Measurements from ENCODE around the gene DNAAF5. TPM values are rescaled to one million over a fixed set of nuclear protein-coding genes. Genes with fewer than 3 reads are reported as not detected.
"Not testable (repeated sequence)": the region's sequence is repeated elsewhere in the genome, so short reads cannot be mapped to it uniquely, and the experiment has no call there.

The DNAAF5 gene
- polyA plus RNA-seq, 3 donors from 2014 or later = 0.45 to 1.4 (median 1.3) TPM

DNA sequence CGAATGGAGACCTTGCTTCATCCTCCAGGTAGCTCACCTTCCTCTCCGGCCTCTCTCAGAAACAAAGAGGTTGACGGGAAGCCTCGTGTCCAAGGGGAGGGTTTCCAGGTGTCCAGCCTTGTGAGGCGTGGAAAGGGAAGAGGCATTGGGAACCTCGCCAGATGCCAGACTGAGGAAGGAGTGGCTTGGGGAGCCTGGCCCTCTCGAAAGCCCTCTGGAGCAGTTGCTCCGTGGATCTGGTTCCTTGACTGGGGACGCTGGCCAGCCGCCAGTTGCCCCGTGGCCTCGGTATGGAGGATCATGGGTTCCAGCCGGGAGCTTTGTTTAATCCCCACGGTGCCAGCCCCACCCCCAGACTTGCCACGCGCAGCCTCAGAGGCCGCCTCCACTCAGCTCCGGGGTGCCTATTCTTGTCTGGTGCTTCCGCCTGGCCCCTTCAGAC, 75.5 kb downstream of the DNAAF5 start:
- no peak overlapping the region for H3K4me3 Mint-ChIP-seq
- no peak for DNase-seq
- H3K27me3 Mint-ChIP-seq (ENCODE audit: low read depth in 3 of 3) = peaks cover 0 to 10% (median 10%) of the 10 kb centered on the region in 3 donors
- H3K36me3 Mint-ChIP-seq = no peaks in the 10 kb centered on the region
- no peaks in the 10 kb centered on the region for H3K4me1 Mint-ChIP-seq
- H3K9me3 Mint-ChIP-seq = peaks cover 0 to 1% (median 0%) of the 10 kb centered on the region in 6 donors
- H3K27ac Mint-ChIP-seq = no peak overlapping the region

GRCh38 chr7:802500-803242, 76.2 kb downstream of the DNAAF5 start:
- Mint-ChIP-seq H3K9me3 (peaks cover 0 to 1% (median 0%) of the 10 kb centered on the region in 6 donors), H3K4me1 (no peaks in the 10 kb centered on the region), H3K36me3 (no peaks in the 10 kb centered on the region), H3K27ac (no peak overlapping the region), H3K4me3 (no peak overlapping the region), H3K27me3 (ENCODE audit: low read depth in 3 of 3) (peaks cover 0 to 10% (median 10%) of the 10 kb centered on the region in 3 donors)
- no peak for DNase-seq

DNA sequence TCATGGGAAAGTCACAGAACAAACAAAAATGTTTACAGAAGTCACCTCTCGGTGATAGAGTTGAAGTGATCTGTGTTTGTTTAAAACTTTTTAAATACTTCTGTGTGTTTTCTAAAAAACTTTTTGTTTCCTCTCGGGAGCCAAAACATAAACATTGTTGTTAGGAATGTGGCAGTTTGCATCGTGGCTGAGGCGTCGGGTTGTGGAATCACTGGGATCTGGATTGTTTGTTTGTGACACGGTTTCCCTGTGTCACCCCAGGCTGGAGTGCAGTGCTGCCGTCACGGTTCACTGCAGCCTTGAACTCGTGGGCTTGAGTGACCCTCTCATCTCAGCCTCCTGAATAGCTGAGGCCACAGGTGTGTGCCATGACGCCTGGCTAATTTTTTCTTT, 76.7 kb downstream of the DNAAF5 start:
- Mint-ChIP-seq H3K27me3 (ENCODE audit: low read depth in 3 of 3) (peaks cover 2 to 13% (median 10%) of the 10 kb centered on the region in 3 donors), H3K4me3 (no peak overlapping the region), H3K27ac (no peak overlapping the region), H3K9me3 (peaks cover 0 to 2% (median 0%) of the 10 kb centered on the region in 6 donors), H3K4me1 (no peaks in the 10 kb centered on the region), H3K36me3 (no peaks in the 10 kb centered on the region)
- no peak for DNase-seq

GRCh38 chr7:803796-804195, 77.3 kb downstream of the DNAAF5 start:
- not testable (repeated sequence) for H3K36me3 Mint-ChIP-seq, H3K27ac Mint-ChIP-seq, DNase-seq, H3K4me3 Mint-ChIP-seq, H3K4me1 Mint-ChIP-seq, H3K9me3 Mint-ChIP-seq
- peaks cover 3 to 18% (median 10%) of the 10 kb centered on the region in 3 donors for H3K27me3 Mint-ChIP-seq (ENCODE audit: low read depth in 3 of 3)

DNA sequence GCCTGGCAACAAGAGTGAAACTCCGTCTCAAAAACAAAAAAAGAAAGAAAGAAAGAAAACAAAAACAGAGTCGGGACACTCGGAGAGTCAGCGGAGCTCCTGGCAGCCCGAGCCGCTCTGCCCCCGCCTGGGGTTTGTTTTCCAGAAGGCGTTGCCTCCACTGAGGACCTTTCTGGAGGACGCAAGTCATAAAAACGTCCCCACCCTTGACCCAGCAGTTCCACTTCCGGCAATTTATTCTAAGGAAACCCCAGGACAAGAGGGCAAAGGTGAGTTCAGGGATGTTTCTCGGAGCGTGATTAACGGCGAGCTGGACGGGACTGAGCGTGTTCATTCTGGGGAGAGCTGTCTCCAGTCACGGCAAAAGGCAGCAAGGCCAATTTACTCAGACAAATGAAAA, 78.8 kb downstream of the DNAAF5 start:
- Mint-ChIP-seq H3K36me3 (no peaks in the 10 kb centered on the region), H3K27ac (no peak overlapping the region), H3K4me3 (no peak overlapping the region), H3K4me1 (no peaks in the 10 kb centered on the region), H3K9me3 (peaks cover 0 to 2% (median 0%) of the 10 kb centered on the region in 6 donors), H3K27me3 (ENCODE audit: low read depth in 3 of 3) (peaks cover 10 to 22% (median 10%) of the 10 kb centered on the region in 3 donors)
- no peak for DNase-seq

GRCh38 chr7:815284-816216, 89.1 kb downstream of the DNAAF5 start:
- peaks cover 21 to 37% (median 29%) of the 10 kb centered on the region in 3 donors for H3K27me3 Mint-ChIP-seq (ENCODE audit: low read depth in 3 of 3)
- peak overlapping the region in 4 of 6 donors; percentile 37 to 79 (median 60) for H3K27ac Mint-ChIP-seq
- peaks cover 44 to 50% of the 10 kb centered on the region in 2 donors for H3K4me1 Mint-ChIP-seq

DNA sequence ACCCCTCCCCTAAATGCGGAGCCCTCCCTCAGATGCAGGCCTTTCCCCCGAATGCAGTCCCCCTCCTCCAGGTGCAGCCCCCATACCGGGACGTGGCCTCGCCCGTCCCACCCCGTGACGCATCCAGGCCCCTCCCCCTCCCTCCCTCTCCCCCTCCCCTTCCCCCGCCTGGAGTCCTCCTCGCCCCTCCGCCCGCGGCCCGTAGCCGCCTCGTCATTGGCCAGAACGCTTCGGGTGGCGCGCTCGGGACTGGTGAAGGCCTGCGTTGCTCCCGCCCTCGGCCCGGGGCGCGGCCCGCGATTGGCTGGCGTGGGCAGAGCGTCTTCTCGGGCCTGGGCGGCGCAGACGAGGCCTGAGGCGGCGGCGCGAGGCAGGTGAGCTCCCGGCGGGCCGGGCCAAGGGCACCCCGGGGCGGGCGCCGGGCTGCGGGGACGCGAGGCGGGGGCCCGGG, 89.8 kb downstream of the DNAAF5 start:
- Mint-ChIP-seq H3K9me3 (peaks cover 0 to 5% (median 0%) of the 10 kb centered on the region in 6 donors), H3K27ac (no peak overlapping the region), H3K27me3 (ENCODE audit: low read depth in 3 of 3) (peaks cover 21 to 37% (median 29%) of the 10 kb centered on the region in 3 donors), H3K4me1 (peaks cover 44 to 48% of the 10 kb centered on the region in 2 donors), H3K36me3 (peaks cover 0 to 10% (median 9%) of the 10 kb centered on the region in 3 donors), H3K4me3 (peak overlapping the region; percentile 33 to 87 (median 61))
- peak; percentile 91 to 94 (median 94) for DNase-seq

More at GRCh38 chr7:815284-816216, 89.1 kb downstream of the DNAAF5 start:
- peak overlapping the region; percentile 76 to 87 (median 79) for H3K4me3 Mint-ChIP-seq
- H3K36me3 Mint-ChIP-seq = peaks cover 0 to 10% (median 6%) of the 10 kb centered on the region in 3 donors
- DNase-seq = no peak
- H3K9me3 Mint-ChIP-seq = peaks cover 0 to 5% (median 0%) of the 10 kb centered on the region in 6 donors

DNA sequence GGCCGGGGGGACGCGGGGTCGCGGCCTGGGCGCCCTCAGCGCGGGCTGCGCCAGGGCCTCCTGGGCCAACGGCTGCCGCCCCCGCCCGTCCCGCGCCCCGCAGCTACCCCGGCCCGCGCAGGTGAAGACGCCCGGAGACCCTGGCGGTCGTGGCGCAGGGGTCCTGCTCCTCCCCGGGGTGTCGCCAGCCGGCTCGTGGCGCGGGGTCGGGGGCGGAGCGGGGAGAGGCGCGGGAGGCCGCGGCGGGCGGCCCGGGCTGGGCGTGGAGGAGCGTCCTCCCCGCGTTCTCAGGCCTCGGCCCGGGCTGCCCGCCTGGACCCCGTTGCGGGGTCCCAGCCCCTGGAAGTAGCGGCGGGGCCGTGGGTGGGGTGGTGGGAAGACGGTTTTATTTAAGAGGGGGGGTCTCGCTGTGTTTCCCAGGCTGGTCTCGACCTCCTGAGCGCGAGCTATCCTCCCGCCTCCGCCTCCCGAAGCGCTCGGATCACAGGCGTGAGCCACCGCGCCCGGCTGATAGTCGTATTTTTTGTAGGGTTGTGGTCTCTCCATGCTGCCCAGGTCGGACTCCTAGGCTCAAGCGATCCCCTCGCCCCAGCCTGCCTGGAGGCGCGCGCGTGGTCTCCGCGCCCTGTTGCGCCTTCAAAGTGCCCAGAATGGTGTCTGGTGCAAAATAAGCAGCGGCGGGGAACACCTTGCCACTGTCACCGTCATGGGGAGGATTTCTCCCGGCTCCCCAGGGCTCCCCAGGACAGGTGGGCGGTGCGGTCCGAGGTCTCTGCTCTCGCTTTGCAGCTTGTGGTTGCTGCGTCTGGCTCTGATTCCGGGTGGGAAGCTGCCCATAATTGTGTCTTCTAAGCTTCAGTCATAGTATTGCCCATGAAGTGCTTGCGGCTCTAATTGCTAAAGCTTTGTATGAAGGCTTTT, 90.5 kb downstream of the DNAAF5 start:
- H3K36me3 Mint-ChIP-seq = peaks cover 0 to 12% (median 10%) of the 10 kb centered on the region in 3 donors
- H3K27ac Mint-ChIP-seq = peak overlapping the region in 5 of 6 donors; percentile 71 to 86 (median 84)
- H3K9me3 Mint-ChIP-seq = peaks cover 0 to 3% (median 0%) of the 10 kb centered on the region in 6 donors
- DNase-seq = peak in 2 of 3 donors; percentile 21 to 23
- H3K27me3 Mint-ChIP-seq (ENCODE audit: low read depth in 3 of 3) = peaks cover 18 to 33% (median 29%) of the 10 kb centered on the region in 3 donors
- peak overlapping the region; percentile 88 to 95 (median 89) for H3K4me3 Mint-ChIP-seq
- peaks cover 41 to 45% of the 10 kb centered on the region in 2 donors for H3K4me1 Mint-ChIP-seq

DNA sequence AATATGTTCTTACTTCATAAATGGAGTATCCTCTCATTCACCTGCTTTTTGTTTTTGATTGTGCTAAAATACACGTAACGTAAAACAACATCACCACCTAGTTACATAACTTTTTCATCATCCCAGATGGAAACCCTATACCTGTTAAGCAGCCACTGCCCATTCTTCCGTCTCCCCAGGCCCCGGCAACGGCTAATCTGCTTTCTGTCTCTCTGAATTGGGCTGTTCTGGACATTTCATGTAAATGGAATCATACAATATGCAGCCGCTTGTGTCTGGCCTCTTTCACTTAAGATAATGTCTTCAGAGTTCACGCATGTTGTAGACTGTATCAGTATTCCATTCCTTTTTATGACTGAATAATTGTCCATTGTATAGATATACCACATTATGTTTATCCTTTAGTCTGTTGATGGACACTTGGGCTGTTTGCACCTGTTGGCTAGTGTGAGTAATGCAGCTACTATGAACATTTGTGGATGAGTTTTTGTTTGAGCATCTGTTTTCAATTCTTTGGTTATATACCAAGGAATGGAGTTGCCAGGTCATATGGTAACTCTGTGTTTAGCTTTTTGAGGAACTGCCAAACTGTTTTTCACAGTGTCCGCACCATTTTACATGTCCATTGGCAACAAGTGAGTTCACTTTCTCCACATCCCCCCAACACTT, 91.7 kb downstream of the DNAAF5 start:
- peaks cover 29 to 35% of the 10 kb centered on the region in 2 donors for H3K4me1 Mint-ChIP-seq
- no peak for DNase-seq
- H3K27me3 Mint-ChIP-seq (ENCODE audit: low read depth in 3 of 3) = peaks cover 13 to 25% (median 21%) of the 10 kb centered on the region in 3 donors
- no peaks in the 10 kb centered on the region for H3K9me3 Mint-ChIP-seq
- peak overlapping the region in 4 of 6 donors; percentile 28 to 84 (median 72) for H3K27ac Mint-ChIP-seq
- H3K4me3 Mint-ChIP-seq = peak overlapping the region; percentile 88 to 95 (median 89)
- H3K36me3 Mint-ChIP-seq = peaks cover 2 to 12% (median 10%) of the 10 kb centered on the region in 3 donors

- peaks cover 19 to 26% of the 10 kb centered on the region in 2 donors for H3K4me1 Mint-ChIP-seq
- no peaks in the 10 kb centered on the region for H3K9me3 Mint-ChIP-seq
- H3K27ac Mint-ChIP-seq = no peak overlapping the region
- peaks cover 6 to 13% (median 13%) of the 10 kb centered on the region in 3 donors for H3K36me3 Mint-ChIP-seq
- no peak overlapping the region for H3K4me3 Mint-ChIP-seq
- DNase-seq = no peak
- peaks cover 2 to 11% (median 9%) of the 10 kb centered on the region in 3 donors for H3K27me3 Mint-ChIP-seq (ENCODE audit: low read depth in 3 of 3)
Measured at GRCh38 chr7:820341-820740, 93.8 kb downstream of the DNAAF5 start.

DNA sequence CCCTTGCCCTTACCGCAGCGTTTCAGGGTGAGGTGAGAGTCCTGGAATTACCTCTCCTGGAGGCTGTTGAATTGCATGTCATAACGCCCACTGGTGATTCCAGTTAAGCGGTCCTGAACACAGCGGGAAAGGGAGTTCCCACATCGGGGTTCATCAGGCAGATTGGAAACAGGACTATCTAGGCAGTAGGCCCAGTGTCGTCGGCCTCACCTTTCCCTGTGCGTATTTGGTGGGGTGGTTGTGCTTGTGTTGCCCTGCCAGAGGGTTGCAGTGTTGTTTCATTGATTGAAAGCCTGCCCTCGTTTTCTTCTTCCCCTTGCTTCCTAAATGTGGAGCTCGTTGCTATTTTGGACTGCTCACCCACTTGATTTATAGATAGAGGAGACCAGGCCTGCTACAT, 95.2 kb downstream of the DNAAF5 start:
- H3K4me1 Mint-ChIP-seq = peaks cover 19 to 24% of the 10 kb centered on the region in 2 donors
- H3K9me3 Mint-ChIP-seq = no peaks in the 10 kb centered on the region
- peaks cover 0 to 11% (median 6%) of the 10 kb centered on the region in 3 donors for H3K27me3 Mint-ChIP-seq (ENCODE audit: low read depth in 3 of 3)
- DNase-seq = no peak
- H3K36me3 Mint-ChIP-seq = peaks cover 6 to 16% (median 14%) of the 10 kb centered on the region in 3 donors
- H3K27ac Mint-ChIP-seq = no peak overlapping the region
- no peak overlapping the region for H3K4me3 Mint-ChIP-seq

GRCh38 chr7:822692-823276, 96.3 kb downstream of the DNAAF5 start:
- H3K27ac Mint-ChIP-seq = no peak overlapping the region
- peaks cover 6 to 16% (median 14%) of the 10 kb centered on the region in 3 donors for H3K36me3 Mint-ChIP-seq
- no peak for DNase-seq
- H3K27me3 Mint-ChIP-seq (ENCODE audit: low read depth in 3 of 3) = peaks cover 0 to 5% (median 4%) of the 10 kb centered on the region in 3 donors
- peaks cover 12 to 16% of the 10 kb centered on the region in 2 donors for H3K4me1 Mint-ChIP-seq
- no peak overlapping the region for H3K4me3 Mint-ChIP-seq
- H3K9me3 Mint-ChIP-seq = no peaks in the 10 kb centered on the region
